DMS 273 (cell line): ENCODE data around the gene RASSF4.

Experiments used
- DNase-seq: peaks from one replicate; lab custom pipeline; 2025; ENCODE audit not compliant: unreplicated experiment; lab: John Stamatoyannopoulos, UW

RASSF4 gene

DNA sequence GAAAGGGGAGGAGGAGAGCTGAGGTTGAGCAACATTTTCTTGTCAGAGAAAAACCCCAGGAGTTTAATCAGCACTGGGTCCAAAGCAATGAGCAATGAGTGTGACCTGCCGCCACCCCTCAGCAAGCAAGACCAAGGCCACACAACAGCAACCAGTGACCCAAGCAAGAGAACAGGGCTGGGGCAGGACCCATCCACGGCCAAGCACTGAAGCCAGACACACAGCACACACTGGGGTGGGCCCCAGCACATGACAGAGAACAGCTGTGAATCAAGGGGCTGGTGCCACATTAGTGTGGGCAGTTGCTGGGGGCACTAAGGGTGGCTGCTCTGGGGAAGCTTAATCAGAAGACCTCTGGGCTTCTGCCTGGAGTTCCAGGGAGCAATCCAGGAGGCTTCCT is 32.2 kb upstream of the RASSF4 start:
- no peak for DNase-seq

DNA sequence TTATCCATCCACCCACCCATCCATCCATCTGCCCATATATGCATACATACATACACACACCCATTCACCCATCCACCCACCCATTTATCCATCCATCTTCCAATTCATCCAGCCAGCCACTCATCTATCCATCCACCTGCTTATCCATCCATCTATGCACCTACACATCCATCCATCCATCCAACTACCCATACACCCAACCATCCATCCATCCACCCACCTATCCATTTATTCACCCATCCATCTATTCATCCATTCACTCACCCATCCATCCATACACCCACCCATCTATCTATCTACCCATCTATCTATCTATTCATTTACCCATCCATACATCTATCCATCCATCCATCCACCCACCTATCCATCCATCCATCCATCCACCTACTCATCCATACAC is 31.1 kb upstream of the RASSF4 start:
- DNase-seq = no peak

GRCh38 chr10:44929356-44930255 is 30.0 kb upstream of the RASSF4 start:
- DNase-seq = no peak

- no peak for DNase-seq
Measured at GRCh38 chr10:44930904-44931620, 28.5 kb upstream of the RASSF4 start.

DNA sequence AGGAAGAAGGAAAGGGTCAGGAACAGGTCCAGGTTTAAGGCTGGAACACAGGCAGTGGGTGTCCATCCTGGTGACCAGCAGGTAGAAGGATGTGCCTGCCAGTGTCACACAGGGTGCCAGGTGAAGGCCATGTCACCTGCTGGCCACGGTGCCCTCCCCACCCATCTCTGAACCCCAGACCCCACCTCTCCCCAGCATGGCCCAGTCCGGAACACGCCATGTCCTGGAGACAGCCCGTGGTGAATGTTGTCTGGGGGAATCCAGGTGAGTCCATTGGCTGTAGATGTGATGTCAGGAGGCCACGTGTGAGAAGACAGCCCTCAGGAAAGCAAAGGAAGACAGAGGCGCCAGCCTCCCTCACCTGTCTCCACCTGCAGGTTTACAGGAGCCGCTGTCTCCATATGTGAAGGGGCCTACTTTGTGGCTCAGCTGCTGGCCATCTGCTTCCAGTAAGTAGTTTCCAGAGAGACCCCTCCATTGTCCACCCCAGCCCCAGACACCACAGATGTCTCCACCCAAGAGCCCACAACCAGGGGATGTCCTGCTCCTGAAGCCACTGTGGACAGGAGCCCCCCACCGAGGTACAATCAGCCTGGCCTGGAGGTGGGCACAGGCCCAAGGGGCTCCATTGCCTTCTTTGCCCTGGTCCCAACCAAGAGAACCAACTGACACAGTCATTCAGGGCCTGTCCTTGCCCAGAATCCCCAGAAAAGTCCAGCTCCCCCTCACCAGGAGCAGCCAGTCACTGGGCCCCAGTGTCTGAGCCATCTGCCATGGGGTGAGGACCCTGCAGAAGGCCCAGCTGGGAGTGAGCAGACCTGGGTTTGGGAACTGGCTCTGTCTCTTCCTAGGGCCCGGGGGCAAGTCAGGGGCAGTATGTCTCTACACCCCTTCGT is 27.7 kb upstream of the RASSF4 start:
- no peak for DNase-seq

DNA sequence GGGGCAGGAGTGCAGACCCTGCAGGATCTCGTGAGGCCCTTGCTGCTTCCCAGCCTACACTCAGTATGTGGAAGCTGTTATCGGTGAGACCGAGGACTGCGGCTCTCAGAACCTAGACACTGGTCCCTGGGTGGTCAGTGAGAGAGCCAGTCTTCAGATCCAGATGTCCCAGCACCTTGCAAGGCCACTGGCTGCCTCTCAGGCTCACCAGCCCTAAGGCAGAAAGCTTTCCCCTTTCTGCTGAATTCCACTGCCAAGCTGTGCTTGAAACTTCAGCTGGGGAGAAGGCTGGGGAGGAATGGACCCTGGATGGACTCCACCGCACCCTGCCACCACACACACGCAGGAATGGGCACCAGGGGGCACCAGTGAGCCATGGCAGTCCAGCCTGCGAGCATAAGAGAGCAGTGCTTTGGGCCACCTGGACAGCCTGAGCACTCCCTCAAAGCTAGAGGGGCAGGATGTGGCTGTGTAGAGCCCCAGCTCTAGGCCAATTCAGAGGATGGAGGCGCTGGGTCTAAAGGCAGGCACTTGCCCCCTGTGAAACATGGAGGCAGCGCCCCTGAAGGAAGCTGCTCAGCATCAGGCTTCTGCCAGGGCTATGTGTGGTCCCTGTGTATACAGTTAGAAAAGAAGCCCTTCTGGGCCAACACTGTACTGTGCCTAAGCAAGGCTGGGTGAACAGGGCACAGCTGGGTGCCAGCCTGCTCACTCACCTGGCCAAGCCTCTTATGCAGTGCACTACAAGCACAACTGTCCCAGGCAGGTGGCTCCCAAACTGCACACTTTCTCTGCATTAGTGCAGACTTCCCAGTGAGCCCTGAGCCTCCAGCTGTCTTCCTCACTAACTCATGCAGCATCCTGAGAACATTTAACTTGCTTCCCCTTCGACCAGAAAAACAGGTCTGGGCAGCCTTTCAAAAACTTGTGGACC is 26.8 kb upstream of the RASSF4 start:
- DNase-seq = peak; percentile 88

- no peak for DNase-seq
Measured at GRCh38 chr10:44933451-44934321, 25.9 kb upstream of the RASSF4 start.

DNA sequence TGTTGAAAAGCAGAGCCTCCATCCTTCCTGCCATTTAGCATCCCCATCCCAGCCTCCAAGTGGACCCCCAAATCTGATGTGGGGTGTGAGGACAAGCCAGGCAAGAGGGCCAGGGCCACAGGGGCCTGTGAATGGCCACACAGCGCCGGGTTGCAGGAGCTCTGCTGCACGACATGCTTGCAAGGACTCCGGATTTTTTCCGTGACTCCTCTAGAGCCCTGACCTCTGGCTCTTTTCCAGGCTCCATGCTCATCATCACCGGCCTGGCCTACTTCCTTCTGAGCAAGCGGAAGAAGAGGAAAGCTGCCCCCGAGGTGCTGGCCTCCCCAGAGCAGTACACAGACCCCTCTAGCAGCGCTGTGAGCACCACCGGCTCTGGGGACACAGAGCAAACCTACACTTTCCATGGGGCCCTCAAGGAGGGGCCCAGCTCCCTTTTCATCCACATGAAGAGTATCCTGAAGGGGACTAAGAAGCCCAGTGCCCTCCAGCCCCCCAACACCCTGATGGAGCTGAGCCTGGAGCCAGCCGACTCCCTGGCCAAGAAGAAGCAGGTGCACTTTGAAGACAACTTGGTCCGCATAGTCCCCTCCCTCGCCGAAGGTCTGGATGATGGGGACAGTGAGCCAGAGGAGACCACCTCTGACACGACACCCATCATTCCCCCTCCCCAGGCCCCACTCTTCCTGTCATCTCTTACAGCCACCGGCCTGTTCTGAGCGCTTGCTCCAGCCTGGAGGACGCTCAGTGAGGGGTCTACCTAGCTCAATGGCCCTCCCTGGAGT is 25.0 kb upstream of the RASSF4 start:
- DNase-seq = no peak

GRCh38 chr10:44935201-44935965 is 24.2 kb upstream of the RASSF4 start:
- DNase-seq = no peak

DNA sequence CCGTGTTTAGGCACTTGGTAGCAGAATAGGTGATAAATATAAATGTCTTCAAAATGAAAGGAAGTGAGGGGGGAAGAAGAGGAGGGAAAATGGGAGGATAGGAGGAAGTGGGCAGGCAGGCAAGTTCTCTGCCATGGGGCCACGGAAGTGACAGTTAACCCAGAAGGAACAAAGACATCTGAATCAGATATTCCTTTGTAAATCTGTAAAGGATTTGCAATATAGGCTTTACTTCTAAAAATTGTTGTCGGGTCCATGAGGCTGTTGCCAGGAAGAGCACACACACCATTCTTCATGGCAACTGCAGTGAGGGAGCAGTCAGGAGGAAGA is 23.7 kb upstream of the RASSF4 start:
- DNase-seq = no peak

- DNase-seq = no peak
Measured at GRCh38 chr10:44936314-44936975, 23.2 kb upstream of the RASSF4 start.

- DNase-seq = no peak
Measured at GRCh38 chr10:44937196-44938005, 22.2 kb upstream of the RASSF4 start.

DNA sequence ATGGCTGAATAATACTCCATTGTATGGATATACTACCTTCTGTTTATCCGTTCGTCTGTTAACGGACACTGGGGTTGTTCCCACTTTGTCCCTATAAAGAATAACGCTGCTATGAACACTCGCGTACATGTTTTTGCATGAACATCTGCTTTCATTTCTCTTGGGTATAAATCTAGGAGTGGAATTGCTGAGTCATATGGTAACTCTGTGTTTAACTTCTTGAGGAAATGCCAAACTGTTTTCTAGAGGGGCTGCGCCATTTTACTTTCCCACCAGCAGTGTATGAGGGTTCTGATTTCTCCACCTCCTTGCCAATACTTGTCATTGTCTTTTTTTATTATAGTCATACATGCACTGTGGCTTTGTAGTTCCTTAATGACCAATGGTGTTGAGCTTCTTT is 20.6 kb upstream of the RASSF4 start:
- peak; percentile 15 for DNase-seq

DNA sequence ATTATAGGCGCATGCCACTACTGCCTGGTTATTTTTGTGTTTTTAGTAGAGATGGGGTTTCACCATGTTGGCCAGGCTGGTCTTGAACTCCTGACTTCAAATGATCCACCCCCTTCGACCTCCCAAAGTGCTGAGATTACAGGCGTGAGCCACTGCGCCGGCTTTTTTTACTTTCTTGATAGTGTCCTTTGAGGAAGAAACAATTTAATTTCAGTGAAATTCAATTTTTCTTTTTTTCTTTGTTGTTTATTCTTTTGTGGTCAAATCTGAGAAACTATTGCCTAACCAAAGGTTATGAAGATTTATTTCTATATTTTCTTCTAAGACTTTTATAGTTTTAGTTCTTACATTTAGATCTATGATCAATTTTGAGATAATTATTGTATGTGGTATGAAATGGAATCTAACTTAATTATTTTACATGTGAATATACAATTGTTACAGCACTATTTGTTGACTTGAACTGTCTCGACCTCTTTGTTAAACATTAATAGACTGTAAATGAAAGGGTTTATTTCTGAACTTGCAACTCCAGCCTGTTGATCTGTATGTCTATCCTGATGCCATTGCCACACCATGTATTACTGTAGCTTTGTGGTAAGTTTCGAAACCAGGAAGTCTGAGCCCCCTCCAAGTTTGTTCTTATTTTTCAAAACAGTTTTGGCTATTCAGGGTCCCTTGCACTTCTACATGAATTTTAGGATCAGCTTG is 19.8 kb upstream of the RASSF4 start:
- no peak for DNase-seq

DNA sequence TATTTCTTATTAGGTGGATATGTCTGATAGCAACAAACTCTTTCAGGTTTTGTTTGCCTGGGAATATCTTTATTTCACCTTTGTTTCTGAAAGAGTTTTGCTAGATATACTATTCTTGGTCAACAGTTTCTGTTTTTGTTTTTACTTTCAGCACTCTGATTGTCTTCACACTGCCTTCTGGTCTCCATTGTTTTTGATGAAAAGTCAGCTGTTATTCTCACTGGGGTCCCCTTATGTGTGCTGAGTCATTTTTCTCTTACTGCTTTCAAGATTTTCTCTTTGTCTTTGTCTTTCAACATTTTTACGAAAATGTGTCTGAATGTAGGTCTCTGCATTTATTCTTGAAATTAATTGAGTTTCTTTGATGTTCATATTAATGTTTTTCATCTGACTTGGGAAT is 15.2 kb upstream of the RASSF4 start:
- no peak for DNase-seq

DNA sequence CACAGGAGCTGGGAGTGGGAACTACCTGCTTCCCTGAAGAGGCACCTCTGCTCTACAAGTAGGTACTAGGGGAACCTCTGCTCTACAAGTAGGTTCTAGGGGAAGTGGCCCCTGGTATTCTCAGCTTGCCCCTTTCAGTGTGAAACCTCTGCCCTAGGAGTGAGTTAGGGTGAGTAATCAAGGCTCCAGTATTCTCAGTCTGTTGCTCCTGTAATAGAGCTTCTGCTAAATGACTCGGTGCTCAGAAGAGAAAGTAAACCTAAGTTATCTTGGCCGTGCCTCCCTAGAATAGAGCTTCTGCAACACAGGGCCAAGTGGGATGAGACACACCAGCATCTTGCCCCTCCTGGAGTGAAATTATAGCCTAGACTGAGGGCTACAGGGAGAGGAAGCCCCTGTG is 13.4 kb upstream of the RASSF4 start:
- no peak for DNase-seq
